GM12878 (cell line): ENCODE data around the gene FBXO42. TPM values are rescaled to one million over a fixed set of nuclear protein-coding genes. Genes with fewer than 3 reads are reported as not detected.
A peak's percentile ranks its signal among the peaks of the same experiment; 100 is the strongest.

ENCODE experiments used
- ATAC-seq: fragments of 200-7000 bp; cut with Tn5 transposase; 3 replicates; pipeline ENCODE4 v1.9.1; 2020; ENCODE audit warnings: mild to moderate bottlenecking, moderate library complexity
- BruUV-seq: library from RNA; stranded (reverse); fragments of 400-500 nt; replicated peaks from 2 replicates; lab custom pipeline; 2021; lab: Mats Ljungman, UMichigan
- CTCF ChIA-PET: fragments of 300-600 bp; sonication (Branson Sonifier 250); formaldehyde crosslinking; extraction: SDS; loops from one replicate; lab custom pipeline; 2021; ENCODE audit warnings: inconsistent platforms; lab: Yijun Ruan, JAX
- POLR2A ChIA-PET: fragments of 350-600 bp; formaldehyde crosslinking; extraction: SDS; loops from one replicate; lab custom pipeline; 2021; ENCODE audit warnings: inconsistent platforms; lab: Charles Lee
- RAD21 ChIA-PET: fragments of 300-600 bp; sonication (Branson Sonifier 250); formaldehyde crosslinking; loops from one replicate; lab custom pipeline; 2023; ENCODE audit warnings: antibody characterized with exemption; ENCODE audit not compliant: unreplicated experiment; lab: Charles Lee
- SMC1A ChIA-PET: fragments of 300-600 bp; sonication (Branson Sonifier 250); formaldehyde crosslinking; loops from one replicate; lab custom pipeline; 2023; ENCODE audit not compliant: unreplicated experiment, uncharacterized antibody; lab: Charles Lee
- DNase-seq: peaks from one replicate; pipeline ENCODE4 v3.0.0-alpha.2; 2011; ENCODE audit warnings: low read depth, low spot score
- FAIRE-seq: peaks from 3 replicates; lab custom pipeline; 2011; peaks lifted over from hg19 to GRCh38; lab: Jason Lieb, UNC
- H2AFZ ChIP-seq: 2 replicates; pipeline ENCODE4 v1.6.0; 2011; ENCODE audit warnings: low read depth, low read length, control low read depth; ENCODE audit not compliant: control insufficient read depth
- H3K27ac ChIP-seq: 2 replicates; pipeline ENCODE4 v1.5.1; 2011; ENCODE audit warnings: control low read depth; ENCODE audit not compliant: control insufficient read depth, insufficient read depth
- H3K27me3 ChIP-seq, 2 experiments: replicated peaks in 1 of 2; 2 replicates each; pipeline versions ENCODE4 v1.6.0 to v1.6.1; 2011; ENCODE audit warnings: low read length in 1 of 2; ENCODE audit not compliant: control insufficient read depth in 2 of 2, insufficient read depth in 2 of 2
- H3K36me3 ChIP-seq, 2 experiments: 2 replicates each; pipeline ENCODE4 v1.5.1; 2011; ENCODE audit warnings: low read length in 1 of 2; ENCODE audit not compliant: control insufficient read depth in 2 of 2, insufficient read depth in 2 of 2
- H3K4me1 ChIP-seq: 2 replicates; pipeline ENCODE4 v1.6.1; 2011; ENCODE audit warnings: mild to moderate bottlenecking, low read length, moderate library complexity, mixed read lengths; ENCODE audit not compliant: control insufficient read depth, insufficient read depth
- H3K4me2 ChIP-seq: 2 replicates; pipeline ENCODE4 v1.6.0; 2011; ENCODE audit warnings: control low read depth; ENCODE audit not compliant: control insufficient read depth, insufficient read depth
- H3K4me3 ChIP-seq: fragments of 200-600 bp; sonication (generic); 2 replicates; pipeline ENCODE4 v1.5.1; 2016
- H3K79me2 ChIP-seq: 2 replicates; pipeline ENCODE4 v1.6.0; 2011; ENCODE audit warnings: low read length; ENCODE audit not compliant: control insufficient read depth, insufficient read depth
- H3K9ac ChIP-seq: 2 replicates; pipeline ENCODE4 v1.8.0; 2011; ENCODE audit warnings: low read length, control low read depth, mixed read lengths; ENCODE audit not compliant: control insufficient read depth, insufficient read depth
- H3K9me3 ChIP-seq: replicated peaks from 3 replicates; pipeline ENCODE4 v1.5.1; 2011; ENCODE audit warnings: mild to moderate bottlenecking, low read length; ENCODE audit not compliant: control insufficient read depth, insufficient read depth
- H4K20me1 ChIP-seq: 2 replicates; pipeline ENCODE4 v1.6.0; 2011; ENCODE audit not compliant: control insufficient read depth, insufficient read depth
- CHD4 ChIP-seq: fragments of 200-600 bp; sonication (generic); IDR thresholded peaks from 2 replicates; pipeline ENCODE4 v1.6.1; 2016; ENCODE audit warnings: mild to moderate bottlenecking
- CREM ChIP-seq: IDR thresholded peaks from 2 replicates; pipeline ENCODE4 v1.6.1; 2014; ENCODE audit warnings: antibody characterized with exemption, low read depth
- KDM1A ChIP-seq: fragments of 200-600 bp; sonication (generic); IDR thresholded peaks from 2 replicates; pipeline ENCODE4 v1.6.1; 2016; ENCODE audit warnings: borderline replicate concordance
- MEF2A ChIP-seq: IDR thresholded peaks from 2 replicates; pipeline ENCODE4 v1.6.1; 2011; ENCODE audit warnings: low read depth, mild to moderate bottlenecking, low read length, moderate library complexity; ENCODE audit not compliant: insufficient read depth
- MLLT1 ChIP-seq: fragments of 450-650 bp; IDR thresholded peaks from 2 replicates; pipeline ENCODE4 v1.6.1; 2016; ENCODE audit warnings: mild to moderate bottlenecking
- NR2C1 ChIP-seq: fragments of 450-650 bp; IDR thresholded peaks from 2 replicates; pipeline ENCODE4 v1.6.1; 2017; ENCODE audit warnings: antibody characterized with exemption, mild to moderate bottlenecking, moderate library complexity
- PAX5 ChIP-seq: IDR thresholded peaks from 2 replicates; pipeline ENCODE4 v1.6.1; 2011; ENCODE audit warnings: low read depth, low read length, borderline replicate concordance
- RB1 ChIP-seq: fragments of 450-650 bp; formaldehyde crosslinking; IDR thresholded peaks from 2 replicates; pipeline ENCODE4 v1.6.1; 2017; ENCODE audit warnings: mild to moderate bottlenecking, borderline replicate concordance
- SKIL ChIP-seq: fragments of 450-650 bp; IDR thresholded peaks from 2 replicates; pipeline ENCODE4 v1.6.1; 2017; ENCODE audit warnings: mild to moderate bottlenecking, low read depth, inconsistent platforms; ENCODE audit not compliant: poor library complexity, severe bottlenecking
- SRF ChIP-seq, 2 experiments: IDR thresholded peaks; 2 replicates each; pipeline ENCODE4 v1.6.1; 2011; ENCODE audit warnings: low read depth in 2 of 2, low read length in 2 of 2, mild to moderate bottlenecking in 1 of 2, moderate library complexity in 1 of 2
- WGBS: methylation state at CpG from one replicate; pipeline ENCODE4 v1.1.6; 2016; ENCODE audit warnings: low lambda C conversion rate; ENCODE audit not compliant: insufficient replicate concordance, insufficient coverage; ENCODE audit errors: missing lambda C conversion rate; 5-methylcytosine and 5-hydroxymethylcytosine counted together
- in situ Hi-C: fragments of 300-500 bp; cut with MboI; formaldehyde crosslinking; loops from 9 replicates; pipeline ENCODE4 v1.14.3; 2018; ENCODE audit warnings: mixed read lengths
- intact Hi-C: fragments of 100-400 bp; cut with micrococcal nuclease; formaldehyde crosslinking; loops from one replicate; pipeline ENCODE4 v1.14.2; 2022; ENCODE audit not compliant: unreplicated experiment
- polyA plus RNA-seq, 11 experiments: library from polyadenylated mRNA; depleted of rRNA in 4 of 11; unstranded in 6 of 11; stranded (reverse) in 5 of 11; fragments of >200 nt; fragmentation: Nextera tagmentation in 4 of 11; fragmentation: Illumina TruSeq in 1 of 11; extraction: Ambion mirVana in 4 of 11; extraction: Trizol in 1 of 11; gene quantifications; 1 replicate in 1 of 11; 2 replicates in 10 of 11; pipeline versions ENCODE4 v1.2.1 to v1.2.3, GENCODE V29; 2011 to 2016; ENCODE audit warnings: inconsistent platforms in 2 of 11, missing spikeins in 2 of 11, low read depth in 1 of 11
- total RNA-seq, 4 experiments: library from RNA; depleted of rRNA in 3 of 4; stranded (reverse); fragments of >200 nt in 3 of 4; fragmentation: Illumina TruSeq in 1 of 4; extraction: Trizol in 1 of 4; gene quantifications; 2 replicates each; pipeline versions ENCODE4 v1.2.1 to v1.2.3, GENCODE V29; 2013 to 2021
- TF ChIP-seq, protein P1 (sequence below): IDR thresholded peaks from 2 replicates; pipeline ENCODE4 v1.6.1; 2012; ENCODE audit warnings: low read depth, low read length, improper control_type of control experiment
- TF ChIP-seq, protein P2 (sequence below): fragments of 450-650 bp; IDR thresholded peaks from 2 replicates; pipeline ENCODE4 v1.6.1; 2017; ENCODE audit warnings: borderline replicate concordance

Gene FBXO42
- total and polyA plus RNA-seq, 10 of the 15 experiments (the other 5 are each of a cell fraction or from before 2014, with no cell fraction given): 6.1 to 23.8 (median 15.2) TPM

- no peak for TF ChIP-seq MEF2A
- TF ChIP-seq, protein P1, sequence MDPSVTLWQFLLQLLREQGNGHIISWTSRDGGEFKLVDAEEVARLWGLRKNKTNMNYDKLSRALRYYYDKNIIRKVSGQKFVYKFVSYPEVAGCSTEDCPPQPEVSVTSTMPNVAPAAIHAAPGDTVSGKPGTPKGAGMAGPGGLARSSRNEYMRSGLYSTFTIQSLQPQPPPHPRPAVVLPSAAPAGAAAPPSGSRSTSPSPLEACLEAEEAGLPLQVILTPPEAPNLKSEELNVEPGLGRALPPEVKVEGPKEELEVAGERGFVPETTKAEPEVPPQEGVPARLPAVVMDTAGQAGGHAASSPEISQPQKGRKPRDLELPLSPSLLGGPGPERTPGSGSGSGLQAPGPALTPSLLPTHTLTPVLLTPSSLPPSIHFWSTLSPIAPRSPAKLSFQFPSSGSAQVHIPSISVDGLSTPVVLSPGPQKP: no peak
Measured at GRCh38 chr1:16369821-16370220, 17.5 kb upstream of the FBXO42 start (continued).

DNA sequence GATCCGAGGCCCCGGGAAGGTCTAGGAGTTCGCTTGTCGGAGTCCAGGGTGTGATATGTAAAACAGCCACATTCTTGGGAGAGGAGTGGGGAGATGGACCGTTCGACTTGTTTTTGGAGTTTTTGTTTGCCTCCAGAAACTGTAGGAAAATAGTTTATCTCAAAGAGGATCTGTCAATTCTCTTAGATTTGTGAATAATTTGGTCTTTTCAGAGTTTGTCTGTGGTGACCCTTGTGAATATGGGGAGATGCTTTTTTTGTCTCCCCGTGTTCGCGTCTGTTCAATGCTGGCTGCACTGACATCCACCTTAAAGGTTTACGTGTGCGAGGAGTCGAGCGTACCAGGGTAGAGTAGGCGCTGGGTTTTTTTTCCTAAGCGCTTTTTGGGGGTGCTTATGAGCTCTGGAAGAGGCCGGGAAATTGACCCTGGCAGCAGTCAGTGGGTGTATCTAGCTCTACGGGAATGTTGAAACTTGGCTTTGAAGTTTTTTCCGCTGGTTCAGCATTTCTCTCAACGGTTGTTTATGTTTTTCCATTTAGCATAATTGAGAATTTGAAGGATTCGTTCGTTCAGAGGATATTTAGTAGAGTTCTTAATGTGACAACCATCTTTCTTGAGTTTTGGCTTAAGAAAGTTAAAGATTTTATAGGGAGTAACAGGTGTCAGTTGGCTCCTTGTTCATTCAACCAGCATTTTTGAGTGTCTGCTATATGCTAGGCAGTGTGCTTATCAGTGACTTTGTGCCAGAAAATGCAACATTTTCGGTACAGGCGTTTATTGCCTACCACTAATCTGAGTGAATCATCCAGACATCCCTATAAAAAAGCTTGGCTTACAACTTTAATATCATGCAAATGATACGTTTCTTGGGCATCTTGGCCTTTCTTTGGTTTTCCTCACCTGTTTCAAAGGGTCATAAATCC is 15.9 kb upstream of the FBXO42 start:
- H3K4me1 ChIP-seq: peaks cover 6% of the 10 kb centered on the region; the same call in 1 of the 2 replicates
- ChIA-PET RAD21 (interaction anchor here (0.7 to 3.2 kb wide), 10 partner anchors 13 to 131 kb away, joined by 3 to 37 read pairs (median 3); no protein-coding TSS in a partner anchor), POLR2A (interaction anchor here (0.7 to 3.2 kb wide), 11 partner anchors 12 to 294 kb away, joined by 3 to 34 read pairs (median 4); partner anchors contain the start of genes FAM131C and FBXO42), SMC1A (interaction anchor here (0.8 to 5.8 kb wide), 12 partner anchors 12 to 83 kb away, joined by 3 to 37 read pairs (median 4); partner anchors contain the start of genes NECAP2 and SPATA21), CTCF (interaction anchor here (0.6 to 5.7 kb wide), 7 partner anchors 7 to 164 kb away, joined by 3 to 30 read pairs (median 3); partner anchors contain the start of gene NECAP2)
- peak overlapping the region; percentile 91 for H3K9ac ChIP-seq
- peaks cover 57% of the 10 kb centered on the region for H3K79me2 ChIP-seq
- ATAC-seq (no peak), DNase-seq (no peak), FAIRE-seq (no peak)
- peak overlapping the region; percentile 96 for H3K27ac ChIP-seq
- H3K4me3 ChIP-seq: peak overlapping the region; percentile 91
- no peak overlapping the region for H2AFZ ChIP-seq
- H3K27me3 ChIP-seq: no peaks in the 10 kb centered on the region
- H3K36me3 ChIP-seq: no peaks in the 10 kb centered on the region
- H3K4me2 ChIP-seq: peak overlapping the region; percentile 77
- intact Hi-C loops: loop anchor here (1.0 to 5.0 kb wide), 5 partner anchors 19 to 521 kb away; partner anchors contain the start of genes CPLANE2, NECAP2 and SPEN
- WGBS: under 1% methylated on average over 24 of the region's 24 CpGs
- H4K20me1 ChIP-seq: peaks cover 5% of the 10 kb centered on the region
- H3K9me3 ChIP-seq: no peaks in the 10 kb centered on the region
- in situ Hi-C loops: no loop called here
- no TSS peak for BruUV-seq
- TF ChIP-seq SKIL: peak; percentile 43
- TF ChIP-seq SRF (IDR thresholded peaks at IDR 0.05; ENCODE audit: low read depth in 2 of 2, low read length in 2 of 2): no peak
- TF ChIP-seq CHD4: no peak
- peak; percentile 59; the same call in 1 of the 2 replicates for TF ChIP-seq MLLT1
- TF ChIP-seq RB1: no peak
- no peak; the same call in 1 of the 2 replicates for TF ChIP-seq CREM
- no peak for TF ChIP-seq KDM1A
- no peak for TF ChIP-seq NR2C1
- TF ChIP-seq, protein P2, sequence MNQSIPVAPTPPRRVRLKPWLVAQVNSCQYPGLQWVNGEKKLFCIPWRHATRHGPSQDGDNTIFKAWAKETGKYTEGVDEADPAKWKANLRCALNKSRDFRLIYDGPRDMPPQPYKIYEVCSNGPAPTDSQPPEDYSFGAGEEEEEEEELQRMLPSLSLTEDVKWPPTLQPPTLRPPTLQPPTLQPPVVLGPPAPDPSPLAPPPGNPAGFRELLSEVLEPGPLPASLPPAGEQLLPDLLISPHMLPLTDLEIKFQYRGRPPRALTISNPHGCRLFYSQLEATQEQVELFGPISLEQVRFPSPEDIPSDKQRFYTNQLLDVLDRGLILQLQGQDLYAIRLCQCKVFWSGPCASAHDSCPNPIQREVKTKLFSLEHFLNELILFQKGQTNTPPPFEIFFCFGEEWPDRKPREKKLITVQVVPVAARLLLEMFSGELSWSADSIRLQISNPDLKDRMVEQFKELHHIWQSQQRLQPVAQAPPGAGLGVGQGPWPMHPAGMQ: no peak
- no peak for TF ChIP-seq PAX5
